ENCODE measurements around the gene KRTAP2-4. TPM values are rescaled to one million over a fixed set of nuclear protein-coding genes. Genes with fewer than 3 reads are reported as not detected.
"Not testable (repeated sequence)": the region's sequence is repeated elsewhere in the genome, so short reads cannot be mapped to it uniquely, and the experiment has no call there.

KRTAP2-4 gene
- total RNA-seq, 1 donor from 2014 or later, result not detected

GRCh38 chr17:41037853-41038350, 27.8 kb downstream of the KRTAP2-4 start:
- intact Hi-C loops (cut with micrococcal nuclease), result no loop called here

- intact Hi-C loops (cut with micrococcal nuclease), result not testable (repeated sequence)
These were observed 31.2 kb downstream of the KRTAP2-4 start, which contains the start of gene KRTAP1-3 for GRCh38 chr17:41034346-41034935. KRTAP1-3 (minus strand) TSS chr17:41034874; CDS start chr17:41034821, 53 bp downstream.

GRCh38 chr17:41029633-41030245, 35.9 kb downstream of the KRTAP2-4 start, which contains the start of gene KRTAP1-4:
KRTAP1-4 (minus strand) TSS chr17:41030195; CDS start chr17:41030078, 117 bp downstream.
- intact Hi-C loops (cut with micrococcal nuclease), result no loop called here

GRCh38 chr17:41026715-41027471, 38.8 kb downstream of the KRTAP2-4 start, which contains the start of gene KRTAP1-5:
KRTAP1-5 (minus strand) TSS chr17:41027208; CDS start chr17:41027155, 53 bp downstream.
- intact Hi-C loops (cut with micrococcal nuclease), result no loop called here

GRCh38 chr17:41024697-41025096, 41.0 kb downstream of the KRTAP2-4 start:
- intact Hi-C loops (cut with micrococcal nuclease), result no loop called here

GRCh38 chr17:41020336-41020735, 45.3 kb downstream of the KRTAP2-4 start:
- intact Hi-C loops (cut with micrococcal nuclease), result no loop called here

DNA sequence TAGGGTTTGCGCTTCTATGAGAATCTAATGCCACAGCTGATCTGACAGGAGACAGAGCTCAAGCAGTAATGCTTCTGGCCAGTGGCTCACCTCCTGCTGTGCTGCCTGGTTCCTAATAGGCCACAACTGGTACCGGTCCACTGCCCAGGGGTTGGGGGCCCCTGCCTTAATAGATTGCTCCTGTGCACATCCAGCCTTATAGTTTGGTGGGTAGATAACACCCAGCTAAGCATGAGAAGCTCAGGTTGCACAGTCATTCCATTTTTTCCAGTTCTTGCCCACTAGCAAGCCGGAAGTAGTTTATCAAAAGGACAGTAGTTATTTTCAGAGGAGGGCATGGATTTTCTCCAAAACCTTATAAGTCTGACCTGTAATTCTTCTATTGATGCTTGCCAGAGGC, 46.3 kb downstream of the KRTAP2-4 start:
- intact Hi-C loops (cut with micrococcal nuclease), result no loop called here

DNA sequence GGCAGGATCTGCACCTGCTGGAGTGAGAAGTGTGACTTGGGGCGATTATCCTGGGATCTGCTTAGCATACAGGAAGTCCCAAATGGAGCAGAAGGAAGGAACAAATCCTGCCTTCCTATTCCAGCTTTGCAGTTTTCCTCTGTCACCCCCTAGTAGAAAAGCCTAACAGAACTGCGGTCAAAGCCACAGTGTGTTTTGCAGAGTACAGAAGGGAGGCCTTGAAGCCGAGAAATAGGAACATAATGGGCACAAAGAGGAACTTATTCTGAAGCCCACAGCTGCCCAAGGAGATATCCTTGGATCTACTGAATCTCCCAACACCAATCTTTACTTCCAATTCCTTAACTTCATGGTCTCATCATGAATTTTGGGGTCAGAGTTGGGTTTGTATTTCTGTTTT, 47.1 kb downstream of the KRTAP2-4 start:
- intact Hi-C loops (cut with micrococcal nuclease), result no loop called here

DNA sequence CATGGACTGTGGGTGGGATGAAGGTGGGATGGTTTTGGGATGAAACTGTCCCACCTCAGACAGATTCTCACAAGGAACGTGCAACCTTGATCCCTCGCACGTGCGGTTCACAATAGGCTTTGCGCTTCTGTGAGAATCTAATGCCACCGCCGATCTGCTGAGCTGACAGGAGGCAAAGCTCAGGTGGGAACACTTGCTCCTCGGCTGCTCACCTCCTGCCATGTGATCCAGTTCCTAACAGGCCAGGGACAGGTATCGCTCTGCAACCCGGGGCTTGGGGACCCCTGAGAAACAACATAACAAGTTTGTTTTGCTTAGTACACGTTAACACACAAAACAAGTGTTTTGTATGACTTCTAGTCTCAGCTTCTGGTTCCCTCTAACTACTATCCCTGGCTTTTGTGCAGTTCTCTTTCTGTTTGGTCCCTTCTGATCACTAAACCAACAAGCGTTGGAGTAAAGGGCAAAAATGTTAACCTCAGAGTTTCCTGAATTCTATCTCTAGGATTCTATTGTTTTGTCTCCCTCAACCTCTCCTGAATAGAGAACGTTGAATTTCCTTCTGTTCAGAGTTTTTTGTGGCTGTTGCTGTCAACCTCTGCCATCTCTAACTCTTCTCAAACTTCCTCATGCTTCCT, 49.0 kb downstream of the KRTAP2-4 start:
- intact Hi-C loops (cut with micrococcal nuclease), result no loop called here

DNA sequence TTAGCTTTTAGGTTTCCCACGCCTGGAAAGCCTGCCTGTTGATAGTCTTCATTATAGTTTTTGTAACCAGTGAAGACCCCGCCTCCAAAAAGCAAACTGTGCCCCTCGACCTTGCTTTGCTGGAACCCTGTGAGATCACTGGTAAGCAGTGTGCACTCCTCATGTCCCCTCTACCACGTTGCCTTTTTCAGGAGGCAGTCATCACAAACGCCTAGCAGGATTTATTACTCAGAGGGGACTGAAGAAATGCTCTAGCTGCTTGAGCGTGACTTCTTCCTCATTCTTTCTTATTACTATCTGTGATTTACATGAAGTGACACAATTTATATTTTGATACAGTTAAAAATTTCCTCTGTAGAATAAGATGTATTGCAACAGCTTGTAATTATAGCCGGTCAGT, 50.2 kb downstream of the KRTAP2-4 start:
- intact Hi-C loops (cut with micrococcal nuclease), result no loop called here

Other genes starting within 250 kb of the KRTAP2-4 start
- 21.0 and 25.6 TPM in 2 replicates for gene KRT10, start 243.3 kb downstream of the KRTAP2-4 start, total RNA-seq
- not detected in 2 replicates for gene KRT12, start 198.7 kb downstream of the KRTAP2-4 start, total RNA-seq
- not detected in 2 replicates for gene KRT20, start 180.6 kb downstream of the KRTAP2-4 start, total RNA-seq
- not detected in 2 replicates for gene KRT23, start 128.2 kb downstream of the KRTAP2-4 start, total RNA-seq
- gene KRT39, start 98.9 kb downstream of the KRTAP2-4 start, total RNA-seq, result not detected in 2 replicates
- gene KRT40, start 81.6 kb downstream of the KRTAP2-4 start, total RNA-seq, result not detected in 2 replicates
- not detected in 2 replicates for gene KRTAP3-3, start 71.7 kb downstream of the KRTAP2-4 start, total RNA-seq
- gene KRTAP3-2, start 66.0 kb downstream of the KRTAP2-4 start, total RNA-seq, result not detected in 2 replicates
- not detected in 2 replicates for gene KRTAP3-1, start 56.8 kb downstream of the KRTAP2-4 start, total RNA-seq
- not detected in 2 replicates for gene KRTAP1-5, start 38.7 kb downstream of the KRTAP2-4 start, total RNA-seq
- gene KRTAP1-4, start 35.7 kb downstream of the KRTAP2-4 start, total RNA-seq, result not detected in 2 replicates
- not detected in 2 replicates for gene KRTAP1-3, start 31.0 kb downstream of the KRTAP2-4 start, total RNA-seq
- gene KRTAP1-1, start 24.4 kb downstream of the KRTAP2-4 start, total RNA-seq, result not detected in 2 replicates
- not detected in 2 replicates for gene KRTAP2-1, start 18.6 kb downstream of the KRTAP2-4 start, total RNA-seq
- gene KRTAP2-2, start 10.6 kb downstream of the KRTAP2-4 start, total RNA-seq, result not detected in 2 replicates
- gene KRTAP2-3, start 5.8 kb downstream of the KRTAP2-4 start, total RNA-seq, result not detected in 2 replicates
- not detected in 2 replicates for gene KRTAP4-7, start 18.3 kb upstream of the KRTAP2-4 start, total RNA-seq
- gene KRTAP4-8, start 32.3 kb upstream of the KRTAP2-4 start, total RNA-seq, result not detected in 2 replicates
- not detected in 2 replicates for gene KRTAP4-16, start 36.3 kb upstream of the KRTAP2-4 start, total RNA-seq
- gene KRTAP4-9, start 39.5 kb upstream of the KRTAP2-4 start, total RNA-seq, result not detected in 2 replicates
- not detected in 2 replicates for gene KRTAP4-11, start 52.5 kb upstream of the KRTAP2-4 start, total RNA-seq
- not detected in 2 replicates for gene KRTAP4-12, start 58.3 kb upstream of the KRTAP2-4 start, total RNA-seq
- gene KRTAP4-6, start 74.7 kb upstream of the KRTAP2-4 start, total RNA-seq, result not detected in 2 replicates
- gene KRTAP4-5, start 83.9 kb upstream of the KRTAP2-4 start, total RNA-seq, result not detected in 2 replicates
- gene KRTAP4-4, start 94.9 kb upstream of the KRTAP2-4 start, total RNA-seq, result not detected in 2 replicates
- gene KRTAP4-3, start 102.3 kb upstream of the KRTAP2-4 start, total RNA-seq, result not detected in 2 replicates
- gene KRTAP4-2, start 112.3 kb upstream of the KRTAP2-4 start, total RNA-seq, result not detected in 2 replicates
- gene KRTAP4-1, start 119.0 kb upstream of the KRTAP2-4 start, total RNA-seq, result not detected in 2 replicates
- not detected in 2 replicates for gene KRTAP9-1, start 124.0 kb upstream of the KRTAP2-4 start, total RNA-seq
- gene KRTAP9-2, start 160.8 kb upstream of the KRTAP2-4 start, total RNA-seq, result not detected in 2 replicates
- gene KRTAP9-3, start 166.6 kb upstream of the KRTAP2-4 start, total RNA-seq, result not detected in 2 replicates
- gene KRTAP9-8, start 172.1 kb upstream of the KRTAP2-4 start, total RNA-seq, result not detected in 2 replicates
- not detected in 2 replicates for gene KRTAP9-4, start 183.8 kb upstream of the KRTAP2-4 start, total RNA-seq
- not detected in 2 replicates for gene KRTAP9-9, start 189.5 kb upstream of the KRTAP2-4 start, total RNA-seq
- gene KRTAP9-6, start 199.5 kb upstream of the KRTAP2-4 start, total RNA-seq, result not detected in 2 replicates
- not detected in 2 replicates for gene KRTAP9-7, start 209.8 kb upstream of the KRTAP2-4 start, total RNA-seq
- gene KRTAP29-1, start 237.0 kb upstream of the KRTAP2-4 start, total RNA-seq, result not detected in 2 replicates
- not detected in 2 replicates for gene KRTAP16-1, start 243.4 kb upstream of the KRTAP2-4 start, total RNA-seq
- gene KRTAP17-1, start 249.8 kb upstream of the KRTAP2-4 start, total RNA-seq, result not detected in 2 replicates